ENCODE data around the gene AP1S1.

AP1S1 gene

GRCh38 chr7:101159696-101160674, 5.7 kb downstream of the AP1S1 start:
- DNase-seq = no peak

GRCh38 chr7:101160910-101161309, 6.6 kb downstream of the AP1S1 start:
- DNase-seq = no peak

- no peak for DNase-seq
Measured at GRCh38 chr7:101161692-101162471, 7.6 kb downstream of the AP1S1 start.

- DNase-seq = no peak
Measured at GRCh38 chr7:101162551-101163278, 8.4 kb downstream of the AP1S1 start.

- DNase-seq = no peak
Measured at GRCh38 chr7:101163279-101164070, 9.2 kb downstream of the AP1S1 start.

- no peak for DNase-seq
Measured at GRCh38 chr7:101164071-101164840, 10.0 kb downstream of the AP1S1 start.

- DNase-seq = peak; percentile 90
Measured at GRCh38 chr7:101165075-101165957, 11.0 kb downstream of the AP1S1 start, which contains the start of gene VGF. Gene VGF, minus strand, starts transcription at chr7:101165569. Its CDS starts 726 bp downstream, at chr7:101164843.

GRCh38 chr7:101165958-101166647, 11.8 kb downstream of the AP1S1 start:
- no peak for DNase-seq

- DNase-seq = no peak
Measured at GRCh38 chr7:101166648-101166908, 12.3 kb downstream of the AP1S1 start.

- no peak for DNase-seq
Measured at GRCh38 chr7:101166909-101167644, 12.8 kb downstream of the AP1S1 start.

GRCh38 chr7:101167645-101168411, 13.6 kb downstream of the AP1S1 start:
- DNase-seq = no peak

GRCh38 chr7:101168412-101169049, 14.3 kb downstream of the AP1S1 start:
- no peak for DNase-seq

- DNase-seq = no peak
Measured at GRCh38 chr7:101169110-101169837, 15.0 kb downstream of the AP1S1 start.

- DNase-seq = peak; percentile 78
Measured at GRCh38 chr7:101169838-101170551, 15.7 kb downstream of the AP1S1 start.

GRCh38 chr7:101170617-101171441, 16.6 kb downstream of the AP1S1 start:
- no peak for DNase-seq

Measured in CD4-positive, alpha-beta T cell treated with Interleukin-4 for 4 hours (primary cell).